WI38 (cell line): Measurements from ENCODE around the gene GMPPA.

Source experiments
- H3K4me3 ChIP-seq: 2 replicates; pipeline ENCODE4 v1.5.1; 2011; ENCODE audit warnings: low read depth, mild to moderate bottlenecking, control low read depth, low read length
- TF ChIP-seq, protein P1 (sequence below): IDR thresholded peaks from 2 replicates; pipeline ENCODE4 v1.5.1; 2012; ENCODE audit warnings: low read depth, mild to moderate bottlenecking, control low read depth, low read length

Gene GMPPA

DNA sequence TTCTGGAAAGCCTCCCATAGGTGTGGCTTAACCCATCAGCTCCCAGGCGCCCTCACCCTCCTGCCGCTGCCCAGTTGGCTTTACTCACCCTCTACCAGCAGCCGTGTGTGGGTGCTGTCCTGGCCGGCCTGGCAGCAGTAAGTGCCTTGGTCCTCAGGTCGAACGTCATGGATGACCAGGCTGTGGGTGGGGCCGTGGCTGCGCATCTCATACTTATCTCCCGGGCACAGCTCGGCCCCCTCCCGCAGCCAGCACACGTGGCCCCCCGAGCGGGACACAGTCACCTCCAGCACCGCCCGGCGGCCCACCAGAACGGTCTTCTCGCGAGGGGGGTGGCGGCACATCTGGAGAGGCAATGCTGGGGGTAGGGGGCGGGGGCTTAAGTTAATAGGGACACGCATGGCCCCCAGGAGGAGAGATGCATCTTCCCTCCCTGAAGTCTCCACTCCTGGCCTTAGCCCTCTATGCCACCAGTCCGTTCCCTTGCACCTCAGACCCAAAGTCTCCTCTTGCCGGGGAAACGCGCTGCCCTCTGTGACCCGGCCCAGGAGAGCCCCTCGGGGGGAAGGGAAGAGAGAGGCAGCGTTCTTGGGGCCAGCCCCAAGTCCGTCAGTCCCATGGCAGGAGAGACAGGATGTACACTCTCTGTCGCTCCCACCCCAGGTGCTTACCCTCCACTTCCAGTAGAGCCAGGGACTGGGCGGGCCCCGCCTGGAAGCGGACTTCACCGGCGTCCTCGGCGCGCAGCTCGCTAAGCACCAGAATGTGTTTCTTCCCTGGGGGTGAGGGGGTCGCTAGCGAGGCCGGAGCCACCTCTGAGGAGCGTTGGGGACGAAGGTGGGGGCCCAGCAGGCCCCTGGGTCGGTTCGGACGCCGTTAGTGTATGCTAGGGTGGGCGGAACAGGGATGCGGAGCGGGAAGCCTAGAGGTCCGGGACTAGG is 53.0 kb downstream of the GMPPA start:
- peak overlapping the region; percentile 61 for H3K4me3 ChIP-seq
- TF ChIP-seq, protein P1, sequence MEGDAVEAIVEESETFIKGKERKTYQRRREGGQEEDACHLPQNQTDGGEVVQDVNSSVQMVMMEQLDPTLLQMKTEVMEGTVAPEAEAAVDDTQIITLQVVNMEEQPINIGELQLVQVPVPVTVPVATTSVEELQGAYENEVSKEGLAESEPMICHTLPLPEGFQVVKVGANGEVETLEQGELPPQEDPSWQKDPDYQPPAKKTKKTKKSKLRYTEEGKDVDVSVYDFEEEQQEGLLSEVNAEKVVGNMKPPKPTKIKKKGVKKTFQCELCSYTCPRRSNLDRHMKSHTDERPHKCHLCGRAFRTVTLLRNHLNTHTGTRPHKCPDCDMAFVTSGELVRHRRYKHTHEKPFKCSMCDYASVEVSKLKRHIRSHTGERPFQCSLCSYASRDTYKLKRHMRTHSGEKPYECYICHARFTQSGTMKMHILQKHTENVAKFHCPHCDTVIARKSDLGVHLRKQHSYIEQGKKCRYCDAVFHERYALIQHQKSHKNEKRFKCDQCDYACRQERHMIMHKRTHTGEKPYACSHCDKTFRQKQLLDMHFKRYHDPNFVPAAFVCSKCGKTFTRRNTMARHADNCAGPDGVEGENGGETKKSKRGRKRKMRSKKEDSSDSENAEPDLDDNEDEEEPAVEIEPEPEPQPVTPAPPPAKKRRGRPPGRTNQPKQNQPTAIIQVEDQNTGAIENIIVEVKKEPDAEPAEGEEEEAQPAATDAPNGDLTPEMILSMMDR = no peak

DNA sequence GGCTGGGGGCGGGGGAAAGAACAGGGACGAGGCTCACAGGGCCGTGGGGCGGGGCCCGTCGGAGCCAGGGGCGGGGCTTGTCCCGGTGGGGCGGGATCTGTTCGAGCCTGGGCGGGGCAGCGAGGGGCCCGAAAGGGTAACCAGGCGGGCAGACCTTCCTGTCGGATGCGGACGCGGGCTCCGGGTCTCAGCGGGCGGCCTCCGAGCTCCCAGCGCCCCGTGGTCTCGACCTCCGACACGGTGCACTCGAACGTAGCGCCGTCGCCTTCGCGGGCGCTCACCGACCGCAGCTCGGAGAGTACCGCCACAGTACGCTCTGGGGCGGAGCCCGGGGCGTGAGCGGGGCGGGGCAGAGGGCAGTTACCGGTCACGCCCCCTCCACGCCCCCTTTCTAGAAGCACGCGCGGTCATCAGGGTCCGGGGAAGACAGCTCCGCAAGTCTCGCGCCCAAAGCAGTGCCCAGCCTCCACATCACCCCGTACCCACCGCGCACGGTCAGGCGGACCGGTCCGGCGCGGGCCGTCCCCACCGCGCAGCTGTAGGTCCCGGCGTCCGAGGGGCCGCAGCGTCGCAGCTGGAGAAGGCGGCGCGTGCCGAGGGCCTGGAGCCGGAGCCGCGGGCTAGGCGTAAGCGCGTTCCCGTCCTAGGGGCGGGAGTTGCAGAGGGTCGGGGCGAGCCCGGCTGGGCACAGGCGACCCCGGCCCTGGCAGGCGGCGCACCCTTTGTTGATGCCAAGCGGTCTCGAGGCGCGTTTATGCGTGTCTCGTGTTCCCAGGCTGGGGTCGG is 53.9 kb downstream of the GMPPA start:
- H3K4me3 ChIP-seq = peak overlapping the region; percentile 61
- TF ChIP-seq, protein P1 = no peak

DNA sequence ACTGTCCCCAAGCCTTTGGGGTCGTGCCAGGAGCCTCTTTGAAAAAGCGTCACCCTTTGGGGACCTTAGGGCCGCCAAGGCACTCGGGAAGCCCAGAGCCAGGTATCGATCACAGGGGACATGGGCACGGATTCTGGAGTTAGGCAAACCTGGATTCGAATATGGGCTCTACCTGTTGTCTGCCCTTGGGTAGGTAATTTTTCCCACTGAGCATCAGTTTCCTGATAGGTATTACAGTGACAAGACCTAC is 54.4 kb downstream of the GMPPA start:
- H3K4me3 ChIP-seq = peak overlapping the region; percentile 61
- TF ChIP-seq, protein P1 = no peak

DNA sequence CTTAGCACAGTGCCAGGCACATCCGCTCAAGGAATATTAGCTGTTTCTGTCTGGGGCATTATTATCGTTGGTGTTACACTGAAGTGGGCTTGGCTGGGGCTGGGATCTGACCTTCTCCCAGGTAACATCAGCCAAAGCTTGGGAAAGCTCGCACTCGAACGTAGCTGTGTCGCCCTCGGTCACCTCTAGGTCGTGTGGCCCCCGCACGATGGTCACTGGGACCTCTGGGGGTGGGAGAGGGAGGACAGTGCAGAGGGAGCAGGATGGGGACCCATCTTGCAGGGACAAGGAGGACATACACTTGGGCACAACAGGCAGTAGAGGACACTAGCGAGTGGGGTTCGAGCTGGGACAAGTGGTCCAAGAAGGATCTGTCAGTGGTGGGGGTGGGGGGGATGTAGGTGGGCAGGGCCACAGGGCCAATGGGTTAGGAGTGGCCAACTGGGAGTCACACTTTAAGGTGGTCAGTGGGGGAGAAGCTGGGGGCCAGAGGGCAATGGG is 54.8 kb downstream of the GMPPA start:
- no peak overlapping the region for H3K4me3 ChIP-seq
- TF ChIP-seq, protein P1 = no peak

DNA sequence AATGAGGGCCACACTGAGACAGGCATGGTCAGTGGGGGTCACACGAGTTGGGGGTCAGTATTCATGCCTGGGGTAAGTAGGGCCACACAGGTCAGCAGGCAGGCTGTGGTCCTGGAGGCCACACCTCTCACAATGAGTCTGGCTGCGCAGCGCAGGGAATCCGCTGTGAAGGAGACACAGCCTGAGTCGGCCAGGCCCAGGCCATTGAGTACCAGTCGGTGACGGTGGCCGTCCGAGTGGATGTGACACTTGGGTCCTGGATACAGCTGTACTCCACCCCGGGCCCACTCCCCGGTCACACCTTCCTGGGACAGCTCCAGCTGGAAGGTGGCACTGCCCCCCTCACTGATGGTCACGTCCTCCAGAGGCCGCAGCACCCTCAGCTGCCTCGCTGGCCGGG is 55.7 kb downstream of the GMPPA start:
- TF ChIP-seq, protein P1 = no peak
- H3K4me3 ChIP-seq = no peak overlapping the region

DNA sequence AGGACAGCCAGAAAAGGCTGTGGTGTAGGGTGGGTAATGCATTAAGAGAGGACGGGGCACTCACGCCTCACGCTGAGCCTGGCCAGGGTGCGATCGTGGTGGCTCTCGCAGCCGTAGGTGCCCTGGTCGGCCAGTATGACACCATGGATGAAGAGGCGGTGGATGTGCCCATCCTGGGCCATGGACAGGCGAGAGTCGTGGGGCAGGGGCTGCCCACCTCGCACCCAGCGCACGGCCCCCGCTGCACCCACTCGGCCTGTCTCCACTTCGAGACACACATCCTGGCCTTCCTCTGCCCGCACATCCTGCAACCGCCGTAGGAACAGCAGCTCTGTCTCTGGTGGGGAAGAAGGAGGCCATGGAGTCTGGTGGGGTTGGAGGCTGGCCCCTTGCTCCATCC is 57.3 kb downstream of the GMPPA start:
- H3K4me3 ChIP-seq = no peak overlapping the region

More for the DNA sequence above, 57.3 kb downstream of the GMPPA start:
- TF ChIP-seq, protein P1 = no peak
